Measurements from ENCODE around the gene GGA1.

- TF ChIP-seq CTCF (conservative IDR thresholded peaks at IDR 0.05) (no peak), EZH2 (IDR thresholded peaks at IDR 0.05; ENCODE audit: low read depth) (no peak)
Observed at GRCh38 chr22:37678372-37678771, 69.7 kb downstream of the GGA1 start.

Data from PC-9 (cell line).